Measurements from ENCODE around the gene PECR.

PECR gene

DNA sequence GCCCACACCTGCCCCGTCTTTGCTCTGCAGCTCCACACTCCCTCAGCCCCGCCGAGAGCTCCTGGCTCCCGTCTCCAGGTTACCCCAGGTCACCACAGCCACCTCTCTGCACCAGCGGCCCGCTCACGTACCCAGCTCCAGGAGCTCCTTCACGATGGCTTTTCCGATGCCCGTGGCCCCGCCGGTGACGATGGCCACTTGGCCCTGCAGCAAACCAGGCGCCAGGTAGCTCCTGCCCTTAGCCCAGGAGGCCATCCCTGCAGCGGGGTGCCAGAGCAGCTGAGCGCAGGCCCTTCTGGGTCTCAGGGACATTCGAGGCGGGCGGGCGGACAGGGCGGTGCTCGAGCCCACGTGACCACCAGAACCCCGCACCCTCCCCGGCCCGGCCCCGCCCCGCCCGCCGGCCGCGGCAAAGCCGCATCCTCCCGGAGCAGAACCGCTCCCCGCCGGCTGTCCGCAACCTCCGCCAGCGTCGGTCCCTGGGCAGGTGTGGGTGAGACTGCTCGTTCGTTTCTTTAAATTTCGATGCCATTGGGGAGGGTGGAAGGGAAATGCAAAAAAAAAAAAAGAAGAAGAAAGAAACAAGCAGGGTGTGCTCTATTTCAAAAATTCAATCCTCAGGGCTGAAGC is at the start of gene PECR, which contains the start of gene TMEM169:
Gene PECR (minus strand): TSS at position 323 of the 630 bp plus-strand sequence. CDS start 68 bp downstream, at position 255.
Gene TMEM169 (plus strand): TSS at position 433 of the 630 bp plus-strand sequence. CDS start 14,045 bp downstream, outside the sequence.
- DNase-seq, result peak; percentile 90
- TF ChIP-seq CTCF (IDR thresholded peaks at IDR 0.05; ENCODE audit: low read depth, low read length), result no peak
- Histone ChIP-seq H3K4me3 (ENCODE audit: low read depth, low read length) (peak within 1 kb of the TSS; percentile 91), H3K9me3 (ENCODE audit: severe bottlenecking) (no peaks in the 10 kb centered on the region), H3K36me3 (no peaks in the 10 kb centered on the region), H3K27ac (peak within 1 kb of the TSS; percentile 90), H3K27me3 (ENCODE audit: insufficient read depth, low read depth, severe bottlenecking) (no peaks in the 10 kb centered on the region)

- no peak for TF ChIP-seq CTCF (IDR thresholded peaks at IDR 0.05; ENCODE audit: low read depth, low read length)
- H3K9me3 ChIP-seq (ENCODE audit: severe bottlenecking), result no peaks in the 10 kb centered on the region
- DNase-seq, result no peak
- H3K27me3 ChIP-seq (ENCODE audit: insufficient read depth, low read depth, severe bottlenecking), result no peaks in the 10 kb centered on the region
- no peak overlapping the region for H3K4me3 ChIP-seq (ENCODE audit: low read depth, low read length)
- no peak overlapping the region for H3K27ac ChIP-seq
- peaks cover 99% of the 10 kb centered on the region for H3K36me3 ChIP-seq
These were observed 48.9 kb upstream of the PECR start for GRCh38 chr2:216130346-216130971.

DNA sequence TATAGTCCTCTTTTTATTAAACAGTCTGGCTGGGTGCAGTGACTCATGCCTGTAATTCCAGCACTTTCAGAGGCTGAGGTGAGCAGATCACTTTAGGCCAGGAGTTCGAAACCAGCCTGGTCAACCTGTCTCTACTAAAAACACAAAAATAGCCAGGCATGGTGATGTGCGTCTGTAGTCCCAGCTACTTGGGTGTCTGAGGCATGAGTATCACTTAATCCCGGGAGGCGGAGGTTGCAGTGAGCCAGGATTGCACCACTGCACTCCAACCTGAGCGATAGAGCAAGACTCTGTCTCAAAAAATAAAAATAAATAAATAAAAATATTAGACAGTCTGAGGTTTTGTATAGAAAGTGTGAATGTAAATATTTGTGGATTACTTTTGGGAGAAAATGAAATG is 45.3 kb upstream of the PECR start:
- peaks cover 99% of the 10 kb centered on the region for H3K36me3 ChIP-seq
- TF ChIP-seq CTCF (IDR thresholded peaks at IDR 0.05; ENCODE audit: low read depth, low read length), result no peak

GRCh38 chr2:216121255-216121654 is 39.6 kb upstream of the PECR start:
- DNase-seq, result no peak
- H3K27me3 ChIP-seq (ENCODE audit: insufficient read depth, low read depth, severe bottlenecking), result no peaks in the 10 kb centered on the region
- no peak overlapping the region for H3K4me3 ChIP-seq (ENCODE audit: low read depth, low read length)
- H3K36me3 ChIP-seq, result peaks cover 97% of the 10 kb centered on the region
- no peak overlapping the region for H3K27ac ChIP-seq
- no peak for TF ChIP-seq CTCF (IDR thresholded peaks at IDR 0.05; ENCODE audit: low read depth, low read length)
- H3K9me3 ChIP-seq (ENCODE audit: severe bottlenecking), result no peaks in the 10 kb centered on the region

More for the DNA sequence above, 45.3 kb upstream of the PECR start:
- no peak for DNase-seq
- H3K9me3 ChIP-seq (ENCODE audit: severe bottlenecking), result no peaks in the 10 kb centered on the region
- no peak overlapping the region for H3K27ac ChIP-seq
- H3K4me3 ChIP-seq (ENCODE audit: low read depth, low read length), result no peak overlapping the region
- no peaks in the 10 kb centered on the region for H3K27me3 ChIP-seq (ENCODE audit: insufficient read depth, low read depth, severe bottlenecking)

- Histone ChIP-seq H3K4me3 (ENCODE audit: low read depth, low read length) (no peak overlapping the region), H3K27ac (no peak overlapping the region), H3K9me3 (ENCODE audit: severe bottlenecking) (no peaks in the 10 kb centered on the region), H3K27me3 (ENCODE audit: insufficient read depth, low read depth, severe bottlenecking) (no peaks in the 10 kb centered on the region), H3K36me3 (peaks cover 95% of the 10 kb centered on the region)
- DNase-seq, result no peak
- TF ChIP-seq CTCF (IDR thresholded peaks at IDR 0.05; ENCODE audit: low read depth, low read length), result no peak
These were observed 38.4 kb upstream of the PECR start for GRCh38 chr2:216119986-216120385.

Data from WERI-Rb-1 (cell line).